Measurements from ENCODE around the gene PRX. TPM values are rescaled to one million over a fixed set of nuclear protein-coding genes. Genes with fewer than 3 reads are reported as not detected.

The PRX gene
- total RNA-seq, 1 experiment from 2014 or later, result 2.2 TPM

GRCh38 chr19:40452016-40452415, 38.8 kb upstream of the PRX start:
- POLR2A ChIA-PET (ENCODE audit: unreplicated experiment), result no interaction called here

GRCh38 chr19:40450664-40451063, 37.5 kb upstream of the PRX start:
- Histone ChIP-seq H3K4me1 (ENCODE audit: insufficient read depth, low read length) (peaks cover 4% of the 10 kb centered on the region; the same call in 1 of the 2 replicates), H3K4me3 (ENCODE audit: low read length) (no peak overlapping the region), H3K9me2 (replicated peaks; ENCODE audit: low read length) (no peaks in the 10 kb centered on the region), H4K20me1 (ENCODE audit: low read length) (no peaks in the 10 kb centered on the region), H3F3A (ENCODE audit: low read length, unreplicated experiment) (no peaks in the 10 kb centered on the region), H3K9me3 (ENCODE audit: low read length) (no peaks in the 10 kb centered on the region), H3K36me3 (ENCODE audit: low read depth, low read length) (no peaks in the 10 kb centered on the region), H3K4me2 (ENCODE audit: low read length) (no peak overlapping the region), H3K27me3 (ENCODE audit: low read length) (no peaks in the 10 kb centered on the region), H3K9ac (ENCODE audit: low read length) (no peak overlapping the region), H3K27ac (ENCODE audit: low read length) (no peak overlapping the region), H3K79me2 (ENCODE audit: low read length) (no peaks in the 10 kb centered on the region), H2AFZ (ENCODE audit: low read length) (no peak overlapping the region)
- CTCF ChIA-PET, result no interaction called here
- no peak for TF ChIP-seq CTCF (conservative IDR thresholded peaks at IDR 0.05; ENCODE audit: low read depth, low read length)
- TF ChIP-seq EZH2phosphoT487 (IDR thresholded peaks at IDR 0.05; ENCODE audit: borderline replicate concordance, low read length), result no peak
- TF ChIP-seq EZH2 (IDR thresholded peaks at IDR 0.05; ENCODE audit: low read length, unreplicated experiment), result no peak
- intact Hi-C loops (cut with micrococcal nuclease), result no loop called here
- ATAC-seq (no peak), DNase-seq (no peak)
- POLR2A ChIA-PET (ENCODE audit: unreplicated experiment), result interaction anchor here (0.6 kb wide), 1 partner anchor 149 kb away, joined by 5 read pairs; no protein-coding TSS in a partner anchor
- no TSS peak for BruUV-seq (replicated peaks)

More at GRCh38 chr19:40452016-40452415, 38.8 kb upstream of the PRX start:
- ATAC-seq, result no peak
- no TSS peak for BruUV-seq (replicated peaks)
- Histone ChIP-seq H3F3A (ENCODE audit: low read length, unreplicated experiment) (no peaks in the 10 kb centered on the region), H3K27me3 (ENCODE audit: low read length) (no peaks in the 10 kb centered on the region), H3K9me2 (replicated peaks; ENCODE audit: low read length) (no peaks in the 10 kb centered on the region), H3K4me1 (ENCODE audit: insufficient read depth, low read length) (no peaks in the 10 kb centered on the region), H3K36me3 (ENCODE audit: low read depth, low read length) (no peaks in the 10 kb centered on the region), H3K27ac (ENCODE audit: low read length) (no peak overlapping the region), H4K20me1 (ENCODE audit: low read length) (no peaks in the 10 kb centered on the region), H3K79me2 (ENCODE audit: low read length) (no peaks in the 10 kb centered on the region), H3K4me2 (ENCODE audit: low read length) (no peak overlapping the region), H3K4me3 (ENCODE audit: low read length) (no peak overlapping the region), H3K9me3 (ENCODE audit: low read length) (no peaks in the 10 kb centered on the region), H2AFZ (ENCODE audit: low read length) (no peak overlapping the region), H3K9ac (ENCODE audit: low read length) (no peak overlapping the region)
- CTCF ChIA-PET, result no interaction called here
- intact Hi-C loops (cut with micrococcal nuclease), result no loop called here
- TF ChIP-seq CTCF (conservative IDR thresholded peaks at IDR 0.05; ENCODE audit: low read depth, low read length) (no peak), EZH2 (IDR thresholded peaks at IDR 0.05; ENCODE audit: low read length, unreplicated experiment) (no peak), EZH2phosphoT487 (IDR thresholded peaks at IDR 0.05; ENCODE audit: borderline replicate concordance, low read length) (no peak)
- DNase-seq, result no peak

- no peaks in the 10 kb centered on the region for H4K20me1 ChIP-seq (ENCODE audit: low read length)
- no peaks in the 10 kb centered on the region for H3K9me2 ChIP-seq (replicated peaks; ENCODE audit: low read length)
- ChIA-PET POLR2A (ENCODE audit: unreplicated experiment) (no interaction called here), CTCF (no interaction called here)
- ATAC-seq, result no peak
- no peak overlapping the region for H3K27ac ChIP-seq (ENCODE audit: low read length)
- no peak overlapping the region for H2AFZ ChIP-seq (ENCODE audit: low read length)
- H3K4me2 ChIP-seq (ENCODE audit: low read length), result no peak overlapping the region
- H3K9ac ChIP-seq (ENCODE audit: low read length), result no peak overlapping the region
- H3K36me3 ChIP-seq (ENCODE audit: low read depth, low read length), result no peaks in the 10 kb centered on the region
- DNase-seq, result no peak
- no TSS peak for BruUV-seq (replicated peaks)
- H3K27me3 ChIP-seq (ENCODE audit: low read length), result no peaks in the 10 kb centered on the region
- intact Hi-C loops (cut with micrococcal nuclease), result no loop called here
- H3K4me3 ChIP-seq (ENCODE audit: low read length), result no peak overlapping the region
- H3F3A ChIP-seq (ENCODE audit: low read length, unreplicated experiment), result no peaks in the 10 kb centered on the region
- TF ChIP-seq CTCF (conservative IDR thresholded peaks at IDR 0.05; ENCODE audit: low read depth, low read length), result no peak
- TF ChIP-seq EZH2 (IDR thresholded peaks at IDR 0.05; ENCODE audit: low read length, unreplicated experiment), result no peak
- no peak for TF ChIP-seq EZH2phosphoT487 (IDR thresholded peaks at IDR 0.05; ENCODE audit: borderline replicate concordance, low read length)
- no peaks in the 10 kb centered on the region for H3K79me2 ChIP-seq (ENCODE audit: low read length)
- peaks cover 7% of the 10 kb centered on the region; the same call in 1 of the 2 replicates for H3K4me1 ChIP-seq (ENCODE audit: insufficient read depth, low read length)
- no peaks in the 10 kb centered on the region for H3K9me3 ChIP-seq (ENCODE audit: low read length)
Observed at GRCh38 chr19:40449506-40449905, 36.3 kb upstream of the PRX start.
